Calu3 (cell line): Measurements from ENCODE around the gene PPP3CA. TPM values are rescaled to one million over a fixed set of nuclear protein-coding genes. Genes with fewer than 3 reads are reported as not detected.

Source experiments
- BruUV-seq: library from RNA; stranded (reverse); fragments of 400-500 nt; replicated peaks from 2 replicates; lab custom pipeline; 2021; lab: Mats Ljungman, UMichigan
- CTCF ChIA-PET: fragments of 300-600 bp; sonication (Branson Sonifier 250); formaldehyde crosslinking; loops from one replicate; lab custom pipeline; 2022; ENCODE audit warnings: antibody characterized with exemption; lab: Charles Lee
- DNase-seq: peaks from one replicate; pipeline ENCODE4 v3.0.0; 2022
- H3K27ac Mint-ChIP-seq: one replicate; pipeline ENCODE4 v1.8.0; 2022; ENCODE audit warnings: mixed read lengths; ENCODE audit not compliant: unreplicated experiment
- H3K27me3 Mint-ChIP-seq: one replicate; pipeline ENCODE4 v1.8.0; 2022; ENCODE audit warnings: mixed read lengths; ENCODE audit not compliant: unreplicated experiment
- H3K36me3 Mint-ChIP-seq: one replicate; pipeline ENCODE4 v1.8.0; 2022; ENCODE audit warnings: mild to moderate bottlenecking, moderate library complexity, mixed read lengths; ENCODE audit not compliant: insufficient read depth, unreplicated experiment
- H3K4me1 Mint-ChIP-seq: one replicate; pipeline ENCODE4 v1.8.0; 2022; ENCODE audit warnings: mild to moderate bottlenecking, low read depth, mixed read lengths; ENCODE audit not compliant: unreplicated experiment
- H3K4me3 Mint-ChIP-seq: one replicate; pipeline ENCODE4 v1.8.0; 2022; ENCODE audit warnings: mild to moderate bottlenecking, low read depth, moderate library complexity, mixed read lengths; ENCODE audit not compliant: unreplicated experiment
- H3K9me3 Mint-ChIP-seq: one replicate; pipeline ENCODE4 v1.8.0; 2022; ENCODE audit warnings: low read depth, mixed read lengths; ENCODE audit not compliant: unreplicated experiment
- intact Hi-C: fragments of 100-400 bp; cut with micrococcal nuclease; formaldehyde crosslinking; loops from one replicate; pipeline ENCODE4 v1.10.0; 2022; ENCODE audit not compliant: unreplicated experiment
- total RNA-seq: library from RNA; stranded (reverse); gene quantifications from 2 replicates; pipeline ENCODE4 v1.2.3, GENCODE V29; 2022
- TF ChIP-seq, protein P1 (sequence below): fragments of 200-600 bp; IDR thresholded peaks from one replicate; pipeline ENCODE4 v1.8.0; 2022; ENCODE audit warnings: antibody characterized with exemption; ENCODE audit not compliant: unreplicated experiment

PPP3CA gene
- total RNA-seq, 1 experiment from 2014 or later: 33.7 TPM

DNA sequence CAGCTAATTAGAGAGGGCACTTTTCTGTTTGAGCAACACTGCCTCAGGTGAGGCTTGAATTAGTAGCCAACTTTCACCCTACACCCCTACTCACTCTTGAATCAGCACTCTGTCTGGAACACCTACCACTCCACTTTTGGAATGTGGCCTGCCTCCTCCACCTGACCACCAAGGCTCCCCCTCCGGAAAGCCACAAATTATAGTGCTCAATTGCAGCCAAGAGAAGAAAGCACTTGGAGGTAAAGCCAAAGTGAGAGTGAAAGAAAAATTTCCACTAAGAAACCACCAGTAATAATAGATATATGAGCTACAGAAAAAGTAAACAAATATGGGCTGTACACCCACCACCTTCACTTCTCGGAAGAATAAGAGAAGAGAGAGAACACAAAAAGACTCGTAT lies 41.1 kb downstream of the PPP3CA start:
- no peak for DNase-seq
- H3K36me3 Mint-ChIP-seq: no peaks in the 10 kb centered on the region
- H3K27me3 Mint-ChIP-seq: no peaks in the 10 kb centered on the region
- intact Hi-C loops: no loop called here
- peak overlapping the region; percentile 34 for H3K4me3 Mint-ChIP-seq
- BruUV-seq: no TSS peak
- CTCF ChIA-PET: no interaction called here
- no peaks in the 10 kb centered on the region for H3K9me3 Mint-ChIP-seq
- peaks cover 13% of the 10 kb centered on the region for H3K4me1 Mint-ChIP-seq
- TF ChIP-seq, protein P1, sequence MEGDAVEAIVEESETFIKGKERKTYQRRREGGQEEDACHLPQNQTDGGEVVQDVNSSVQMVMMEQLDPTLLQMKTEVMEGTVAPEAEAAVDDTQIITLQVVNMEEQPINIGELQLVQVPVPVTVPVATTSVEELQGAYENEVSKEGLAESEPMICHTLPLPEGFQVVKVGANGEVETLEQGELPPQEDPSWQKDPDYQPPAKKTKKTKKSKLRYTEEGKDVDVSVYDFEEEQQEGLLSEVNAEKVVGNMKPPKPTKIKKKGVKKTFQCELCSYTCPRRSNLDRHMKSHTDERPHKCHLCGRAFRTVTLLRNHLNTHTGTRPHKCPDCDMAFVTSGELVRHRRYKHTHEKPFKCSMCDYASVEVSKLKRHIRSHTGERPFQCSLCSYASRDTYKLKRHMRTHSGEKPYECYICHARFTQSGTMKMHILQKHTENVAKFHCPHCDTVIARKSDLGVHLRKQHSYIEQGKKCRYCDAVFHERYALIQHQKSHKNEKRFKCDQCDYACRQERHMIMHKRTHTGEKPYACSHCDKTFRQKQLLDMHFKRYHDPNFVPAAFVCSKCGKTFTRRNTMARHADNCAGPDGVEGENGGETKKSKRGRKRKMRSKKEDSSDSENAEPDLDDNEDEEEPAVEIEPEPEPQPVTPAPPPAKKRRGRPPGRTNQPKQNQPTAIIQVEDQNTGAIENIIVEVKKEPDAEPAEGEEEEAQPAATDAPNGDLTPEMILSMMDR: no peak
- peak overlapping the region; percentile 63 for H3K27ac Mint-ChIP-seq

DNA sequence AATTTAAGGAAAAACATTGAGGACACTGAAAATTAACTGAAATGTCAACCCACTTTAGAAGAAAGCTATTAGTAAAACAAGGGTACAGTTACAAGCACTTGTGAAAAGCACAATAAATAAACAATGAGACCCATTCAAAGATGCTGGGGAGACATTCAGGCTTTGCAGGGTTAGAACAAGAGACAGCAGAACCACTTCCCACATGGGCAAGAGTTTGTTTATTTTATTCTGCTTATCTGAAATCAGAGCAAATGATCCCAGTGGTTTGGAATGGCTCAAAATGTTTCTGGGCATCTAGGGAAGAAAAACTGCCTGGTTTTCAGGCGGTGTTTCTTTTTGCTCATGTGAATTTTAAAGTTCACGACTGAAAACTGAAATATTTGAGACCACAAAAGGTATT lies 42.4 kb downstream of the PPP3CA start:
- no TSS peak for BruUV-seq
- Mint-ChIP-seq H3K36me3 (no peaks in the 10 kb centered on the region), H3K27me3 (no peaks in the 10 kb centered on the region), H3K4me3 (no peak overlapping the region), H3K27ac (no peak overlapping the region), H3K9me3 (no peaks in the 10 kb centered on the region), H3K4me1 (peaks cover 13% of the 10 kb centered on the region)
- DNase-seq: no peak
- intact Hi-C loops: no loop called here
- TF ChIP-seq, protein P1: no peak
- CTCF ChIA-PET: no interaction called here

DNA sequence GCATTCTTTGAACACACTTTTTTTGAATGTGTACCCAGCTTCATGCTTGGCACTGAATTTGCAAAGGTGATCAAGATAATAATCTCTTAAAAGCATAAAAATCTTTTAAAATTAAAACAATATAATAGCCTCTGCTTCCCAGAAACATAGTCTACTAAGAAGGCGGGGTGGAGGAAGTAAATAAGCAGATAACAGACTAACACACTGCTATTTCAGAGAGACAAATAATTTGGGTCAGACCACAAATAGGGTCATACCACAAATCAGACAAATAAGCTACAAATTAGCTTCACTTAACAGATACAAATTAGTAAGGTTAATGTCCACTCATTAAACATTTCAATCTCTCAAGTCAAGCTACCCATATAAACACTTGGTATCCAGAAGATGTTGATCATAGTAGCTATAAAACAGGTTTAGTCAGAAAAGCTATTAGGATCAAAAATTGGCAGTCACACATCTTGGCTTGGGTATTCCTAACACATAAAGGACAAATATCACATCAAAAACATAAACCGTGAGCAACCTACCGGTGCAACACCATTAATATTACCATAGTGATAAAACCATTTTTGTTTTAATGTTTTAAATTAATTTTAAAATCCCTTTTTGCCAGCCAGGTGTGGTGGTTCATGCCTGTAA lies 47.3 kb downstream of the PPP3CA start:
- intact Hi-C loops: no loop called here
- DNase-seq: no peak
- Mint-ChIP-seq H3K27me3 (no peaks in the 10 kb centered on the region), H3K27ac (no peak overlapping the region), H3K4me1 (no peaks in the 10 kb centered on the region), H3K36me3 (no peaks in the 10 kb centered on the region), H3K9me3 (no peaks in the 10 kb centered on the region), H3K4me3 (no peak overlapping the region)
- no TSS peak for BruUV-seq
- TF ChIP-seq, protein P1: no peak
- CTCF ChIA-PET: no interaction called here

DNA sequence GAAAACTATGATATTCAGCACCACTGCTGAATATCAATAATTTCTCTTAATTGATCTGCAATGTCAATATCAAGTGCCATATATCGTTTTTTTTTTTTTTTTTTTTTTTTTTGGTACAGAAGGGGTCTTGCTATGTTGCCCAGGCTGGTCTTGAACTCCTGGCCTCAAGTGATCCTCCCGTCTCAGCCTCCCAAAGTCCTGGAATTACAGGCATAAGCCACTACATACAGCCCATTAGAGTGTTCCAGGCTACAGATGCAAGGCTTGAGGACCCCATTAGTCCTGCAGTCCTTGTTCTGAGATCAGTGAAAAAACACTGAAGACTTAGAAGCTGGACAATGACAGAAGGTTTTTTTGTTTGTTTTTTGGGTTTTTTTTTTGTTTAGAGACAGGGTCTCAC lies 48.3 kb downstream of the PPP3CA start:
- no peak overlapping the region for H3K27ac Mint-ChIP-seq
- no peaks in the 10 kb centered on the region for H3K36me3 Mint-ChIP-seq
- no TSS peak for BruUV-seq
- no peaks in the 10 kb centered on the region for H3K27me3 Mint-ChIP-seq
- CTCF ChIA-PET: no interaction called here
- no peaks in the 10 kb centered on the region for H3K4me1 Mint-ChIP-seq
- no peak overlapping the region for H3K4me3 Mint-ChIP-seq
- TF ChIP-seq, protein P1: no peak
- no peak for DNase-seq
- intact Hi-C loops: no loop called here
- H3K9me3 Mint-ChIP-seq: no peaks in the 10 kb centered on the region
